HG02970 (cell line): ENCODE measurements around the gene ADM5.
A peak's percentile ranks its signal among the peaks of the same experiment; 100 is the strongest.

Source experiments
- ATAC-seq: cut with Tn5 transposase; IDR thresholded peaks from one replicate; pipeline ENCODE4 v1.9.1; 2021; ENCODE audit warnings: mild to moderate bottlenecking, moderate library complexity, moderate number of reproducible peaks; ENCODE audit not compliant: unreplicated experiment, low FRiP score

The ADM5 gene

GRCh38 chr19:49658139-49658517 lies 31.3 kb upstream of the ADM5 start:
- ATAC-seq = no peak

- no peak for ATAC-seq
These were observed 30.6 kb upstream of the ADM5 start for GRCh38 chr19:49658566-49659442.

- no peak for ATAC-seq
These were observed 28.9 kb upstream of the ADM5 start for GRCh38 chr19:49660338-49660961.

- ATAC-seq = no peak
These were observed 27.4 kb upstream of the ADM5 start for GRCh38 chr19:49662011-49662410.

GRCh38 chr19:49663224-49663623 lies 26.2 kb upstream of the ADM5 start:
- ATAC-seq = no peak

GRCh38 chr19:49664171-49665035 lies 25.0 kb upstream of the ADM5 start:
- peak; percentile 37 for ATAC-seq

GRCh38 chr19:49665036-49665350 lies 24.4 kb upstream of the ADM5 start:
- ATAC-seq = no peak

GRCh38 chr19:49665351-49666119 lies 23.9 kb upstream of the ADM5 start, which contains the start of the genes BCL2L12 and IRF3:
Gene BCL2L12 (plus strand): TSS chr19:49665933. CDS start chr19:49666693, 760 bp downstream.
Gene IRF3 (minus strand): TSS chr19:49665857. CDS start chr19:49664838, 1,019 bp downstream.
- ATAC-seq = peak; percentile 86

- ATAC-seq = no peak
These were observed 23.3 kb upstream of the ADM5 start for GRCh38 chr19:49666120-49666444.

GRCh38 chr19:49667473-49667872 lies 21.9 kb upstream of the ADM5 start:
- no peak for ATAC-seq

- ATAC-seq = no peak
These were observed 19.9 kb upstream of the ADM5 start for GRCh38 chr19:49669516-49669915.

GRCh38 chr19:49672131-49672919 lies 17.1 kb upstream of the ADM5 start:
- no peak for ATAC-seq

GRCh38 chr19:49676136-49676783 lies 13.1 kb upstream of the ADM5 start:
- ATAC-seq = peak; percentile 21

- ATAC-seq = peak; percentile 67
These were observed 12.6 kb upstream of the ADM5 start for GRCh38 chr19:49676784-49677230.

- ATAC-seq = no peak
These were observed 12.0 kb upstream of the ADM5 start, which contains the start of gene PRMT1 for GRCh38 chr19:49677231-49677900. Gene PRMT1 (plus strand): TSS chr19:49677271. CDS start chr19:49677281, 10 bp downstream.

- ATAC-seq = no peak
These were observed 11.3 kb upstream of the ADM5 start for GRCh38 chr19:49677901-49678674.

GRCh38 chr19:49678985-49679770 lies 10.2 kb upstream of the ADM5 start:
- no peak for ATAC-seq
